GM12873 (cell line): Measurements from ENCODE around the gene ZFP1.

Source experiments
- CTCF ChIP-seq: IDR thresholded peaks from 2 replicates; pipeline ENCODE4 v1.5.1; 2012; ENCODE audit warnings: low read depth, mild to moderate bottlenecking, moderate library complexity, low read length, control low read depth; ENCODE audit not compliant: insufficient read depth; ENCODE audit errors: missing control alignments

ZFP1 gene

DNA sequence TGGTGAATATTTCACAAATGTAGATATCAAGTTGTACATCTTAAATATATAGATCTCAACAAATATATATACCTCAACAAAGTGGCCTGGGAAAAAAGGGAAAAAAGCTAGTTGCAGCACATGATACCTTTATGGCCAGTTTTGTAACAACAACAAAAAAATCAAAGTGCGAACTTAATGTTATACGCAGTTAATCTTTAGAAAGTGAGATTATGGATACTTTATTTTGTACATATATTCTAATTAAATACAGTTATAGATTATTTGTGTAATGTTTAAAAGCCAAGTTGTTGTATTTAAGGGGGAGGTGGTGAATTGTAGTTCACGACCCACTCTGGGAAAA lies 385 bp upstream of the ZFP1 start:
- no peak for TF ChIP-seq CTCF

DNA sequence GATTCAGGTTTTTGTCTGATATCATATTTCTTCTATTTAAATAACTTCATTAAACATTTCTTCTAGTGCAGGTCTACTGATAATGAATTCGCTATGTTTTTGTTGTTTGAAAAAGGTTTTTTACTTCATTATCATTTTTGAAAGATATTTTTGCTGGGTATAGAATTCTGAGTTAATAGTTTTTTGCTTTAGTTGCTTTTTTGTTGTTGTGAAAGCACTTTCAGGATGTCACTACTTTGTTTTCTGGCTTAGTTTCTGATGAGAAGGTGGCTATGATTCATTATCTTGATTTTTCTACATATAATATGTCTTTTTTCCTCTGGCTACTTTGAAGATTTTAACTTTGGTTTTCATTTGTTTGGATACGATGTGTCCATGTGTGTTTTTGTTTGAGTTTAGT lies 3.5 kb downstream of the ZFP1 start:
- TF ChIP-seq CTCF: no peak

- no peak for TF ChIP-seq CTCF
Observed at GRCh38 chr16:75152635-75153034, 4.3 kb downstream of the ZFP1 start.

DNA sequence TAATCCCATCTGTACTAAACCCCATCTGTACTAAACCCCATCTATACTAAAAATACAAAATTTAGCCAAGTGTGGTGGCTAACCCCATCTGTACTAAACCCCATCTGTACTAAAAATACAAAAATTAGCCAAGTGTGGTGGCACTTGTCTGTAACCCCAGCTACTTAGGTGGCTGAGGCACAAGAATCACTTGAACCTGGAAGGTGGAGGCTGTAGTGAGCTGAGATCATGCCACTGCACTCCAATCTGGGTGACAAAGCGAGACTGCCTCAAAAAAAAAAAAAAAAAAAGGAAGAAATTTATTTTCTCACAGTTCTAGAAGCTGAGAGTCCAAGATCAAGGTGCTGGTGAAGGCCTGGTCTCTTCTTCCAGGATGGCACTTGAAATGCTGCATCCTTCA lies 12.1 kb downstream of the ZFP1 start:
- TF ChIP-seq CTCF: no peak

- TF ChIP-seq CTCF: no peak
Observed at GRCh38 chr16:75169899-75170405, 21.6 kb downstream of the ZFP1 start.

DNA sequence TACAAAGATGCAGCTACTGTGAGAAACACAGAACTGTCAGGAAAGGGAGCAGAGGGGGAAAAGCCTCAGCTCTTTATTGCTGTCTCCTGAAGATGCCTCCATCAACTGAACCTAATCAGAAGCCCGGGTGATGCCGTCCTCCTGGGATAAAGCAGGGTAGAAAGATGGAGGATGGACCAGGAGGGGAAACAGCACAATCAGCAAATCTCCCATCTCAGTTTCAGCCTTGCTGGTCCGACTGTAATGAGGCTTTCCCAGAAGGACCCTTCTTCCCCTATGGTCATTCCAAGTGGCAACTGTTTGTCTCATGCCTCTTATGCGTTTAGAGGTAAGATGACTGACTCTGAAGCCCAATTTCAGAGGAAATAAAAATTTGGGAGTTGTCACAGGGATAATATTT lies 24.3 kb downstream of the ZFP1 start:
- TF ChIP-seq CTCF: no peak

GRCh38 chr16:75175074-75175473 lies 26.8 kb downstream of the ZFP1 start:
- no peak for TF ChIP-seq CTCF
